Right kidney (tissue), 1 donor: ENCODE results near the gene CEBPA.

Source experiments
- DNase-seq: peaks from one replicate; pipeline ENCODE4 v3.0.0-alpha.2; 2016

CEBPA gene

GRCh38 chr19:33251076-33251475, 51.3 kb downstream of the CEBPA start:
- DNase-seq, result no peak

GRCh38 chr19:33250500-33250899, 51.8 kb downstream of the CEBPA start:
- DNase-seq, result no peak
